Head of caudate nucleus (tissue), 42 donors: ENCODE results near the gene ARHGEF35.
"Not testable (repeated sequence)": the region's sequence is repeated elsewhere in the genome, so short reads cannot be mapped to it uniquely, and the experiment has no call there.

ENCODE experiments used
- DNase-seq, 42 donors: peaks; one replicate each; pipeline versions ENCODE4 v3.0.0 to v3.0.0-alpha.2; 2020 to 2021; ENCODE audit warnings: mixed read lengths in 7 of 42
- intact Hi-C: fragments of 100-400 bp; cut with DNase I; formaldehyde crosslinking; loops from one replicate; pipeline ENCODE4 v1.15.0; 2022

Gene ARHGEF35

DNA sequence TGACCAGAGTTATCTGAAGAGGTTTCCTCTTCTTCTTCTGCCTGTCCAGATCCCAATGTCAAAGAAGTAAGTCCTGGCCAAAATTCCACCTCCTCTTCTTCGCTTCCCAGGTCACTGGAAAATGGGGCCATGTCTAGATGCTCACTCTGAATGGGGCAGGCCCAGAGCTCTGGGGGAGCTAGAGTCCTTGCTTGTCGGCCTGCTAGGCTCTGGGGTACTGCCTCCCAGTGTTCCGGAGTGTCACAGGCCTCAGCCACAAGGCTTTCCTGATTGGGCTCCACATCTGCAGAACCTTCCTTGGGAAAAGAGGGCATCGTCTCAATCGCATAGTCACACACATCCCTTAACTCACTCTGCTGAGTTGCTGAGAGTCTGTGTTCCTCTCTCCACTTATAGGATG, 7.8 kb downstream of the ARHGEF35 start:
- DNase-seq, intact Hi-C loops: not testable (repeated sequence)

DNA sequence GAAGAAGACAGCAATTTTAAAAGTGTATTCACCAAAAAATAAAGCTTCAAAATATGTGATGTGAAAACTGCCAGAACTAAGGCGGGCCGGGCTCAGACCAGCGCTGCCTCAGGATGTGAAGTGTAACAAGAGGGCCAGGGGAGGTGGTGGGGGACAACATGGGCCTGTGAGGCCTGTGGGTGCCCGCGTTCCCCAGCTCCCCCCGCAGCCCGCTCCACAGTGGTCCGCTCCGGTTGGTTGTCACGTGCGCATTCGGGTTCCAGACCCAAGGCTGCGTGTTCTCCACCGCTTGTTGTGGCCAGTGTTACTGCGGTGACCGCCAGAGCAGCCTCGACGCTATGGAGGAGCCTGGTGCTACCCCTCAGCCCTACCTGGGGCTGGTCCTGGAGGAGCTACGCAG, 12.5 kb downstream of the ARHGEF35 start, which contains the start of gene CTAGE4:
TSS of gene CTAGE4 (plus strand) at position 301 of the 400 bp plus-strand sequence. CDS start at position 339, 38 bp downstream.
- DNase-seq, intact Hi-C loops: not testable (repeated sequence)

DNA sequence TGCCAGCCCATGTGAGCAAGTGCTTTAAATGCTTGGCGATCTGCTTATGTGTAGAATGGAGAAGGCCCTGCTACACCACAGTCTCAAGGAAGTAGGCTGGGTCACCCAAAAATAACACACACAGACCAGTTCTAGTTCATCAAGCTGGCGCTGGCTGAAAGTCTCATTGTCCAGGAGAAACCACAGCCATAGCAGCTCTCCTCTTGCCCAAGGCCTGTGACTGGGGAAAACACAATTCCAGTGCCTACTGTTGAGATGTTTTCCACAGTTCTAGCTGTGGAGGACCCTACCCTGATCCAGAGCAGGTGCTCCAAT, 16.5 kb downstream of the ARHGEF35 start:
- intact Hi-C loops, DNase-seq: not testable (repeated sequence)

DNA sequence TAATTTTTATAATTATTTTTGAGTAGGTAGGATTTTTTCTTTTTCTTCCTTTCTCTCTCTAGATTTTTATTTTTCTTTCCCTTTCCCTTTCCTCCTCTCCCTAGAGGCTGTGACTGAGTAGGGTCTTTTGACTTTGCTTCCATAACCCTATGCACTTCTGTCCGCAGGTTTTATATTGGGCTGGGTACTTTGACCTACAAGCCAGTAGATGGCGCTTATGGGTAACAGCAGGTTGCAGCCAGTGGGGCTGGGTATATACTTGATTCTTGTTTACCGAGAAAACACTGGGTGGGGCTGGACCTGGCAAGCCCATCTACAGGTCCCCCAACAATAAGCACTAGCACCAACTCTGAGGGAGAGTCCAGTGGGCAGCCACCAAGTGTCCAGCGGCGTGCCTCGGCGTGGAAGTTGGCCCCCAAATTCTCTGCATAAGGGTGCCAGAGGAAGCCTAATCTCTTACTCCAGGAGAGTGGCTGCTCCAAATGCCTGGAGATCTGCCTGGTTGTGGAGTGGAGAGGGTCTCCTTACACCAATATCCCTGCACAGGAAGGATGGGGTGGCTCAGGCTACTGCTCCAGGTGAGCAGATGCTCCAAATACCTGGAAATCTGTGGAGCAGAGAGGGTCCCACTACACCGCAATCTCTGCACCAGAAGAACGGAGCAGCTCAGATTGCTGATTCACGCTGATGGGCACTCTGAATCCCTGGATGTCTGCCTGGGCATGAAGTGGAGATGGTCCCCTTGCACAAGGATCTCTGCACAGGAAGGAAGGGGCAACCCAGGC, 17.1 kb downstream of the ARHGEF35 start:
- DNase-seq: peak in 6 of 42 donors; percentile 4 to 50 (median 22)
- intact Hi-C loops: not testable (repeated sequence)

DNA sequence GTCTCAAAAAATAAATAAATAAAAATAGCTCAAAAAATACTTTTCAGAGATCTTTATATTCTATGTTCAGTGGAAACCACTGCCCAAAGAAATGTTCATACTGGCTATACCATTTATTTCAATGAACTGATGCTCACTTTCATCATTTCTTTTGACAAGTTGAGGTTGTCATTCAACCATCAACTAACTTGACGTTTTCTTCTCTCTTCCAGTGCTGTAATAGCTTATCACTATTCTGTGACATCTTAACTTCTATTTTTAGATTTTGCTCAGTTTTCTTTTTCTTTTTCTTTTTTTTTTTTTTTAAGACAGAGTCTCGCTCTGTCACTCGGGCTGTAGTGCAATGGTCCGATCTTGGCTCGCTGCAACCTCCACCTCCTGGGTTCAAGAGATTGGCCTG, 21.0 kb downstream of the ARHGEF35 start:
- intact Hi-C loops: no loop called here
- no peak for DNase-seq

DNA sequence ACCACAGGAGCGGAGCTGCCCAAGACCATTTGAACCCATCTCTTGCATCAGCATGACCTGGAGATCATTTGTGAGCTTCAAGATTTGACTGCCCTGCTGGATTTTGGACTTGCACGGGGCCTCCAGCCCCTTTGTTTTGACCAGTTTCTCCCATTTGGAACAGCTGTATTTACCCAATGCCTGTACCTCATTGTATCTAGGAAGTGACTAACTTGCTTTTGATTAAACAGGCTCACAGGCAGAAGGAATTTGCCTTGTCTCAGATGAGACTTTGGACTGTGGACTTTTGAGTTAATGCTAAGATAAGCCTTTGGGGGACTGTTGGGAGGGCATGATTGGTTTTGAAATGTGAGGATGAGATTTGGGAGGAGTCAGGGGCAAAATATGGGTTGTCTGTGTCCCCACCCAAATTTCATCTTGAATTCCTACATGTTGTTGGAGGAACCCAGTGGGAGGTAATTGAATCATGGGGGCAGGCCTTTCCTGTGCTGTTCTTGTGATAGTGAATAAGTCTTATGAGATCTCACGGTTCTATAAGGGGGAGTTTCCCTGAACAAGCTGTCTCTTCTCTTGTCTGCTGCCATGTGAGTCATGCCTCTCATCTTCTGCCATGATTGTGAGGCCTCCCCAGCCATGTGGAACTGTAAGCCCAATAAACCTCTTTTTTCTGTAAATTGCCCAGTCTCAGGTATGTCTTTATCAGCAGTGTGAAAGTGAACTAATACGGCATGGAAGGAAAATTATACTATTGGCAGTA, 23.9 kb downstream of the ARHGEF35 start:
- intact Hi-C loops, DNase-seq: not testable (repeated sequence)

DNA sequence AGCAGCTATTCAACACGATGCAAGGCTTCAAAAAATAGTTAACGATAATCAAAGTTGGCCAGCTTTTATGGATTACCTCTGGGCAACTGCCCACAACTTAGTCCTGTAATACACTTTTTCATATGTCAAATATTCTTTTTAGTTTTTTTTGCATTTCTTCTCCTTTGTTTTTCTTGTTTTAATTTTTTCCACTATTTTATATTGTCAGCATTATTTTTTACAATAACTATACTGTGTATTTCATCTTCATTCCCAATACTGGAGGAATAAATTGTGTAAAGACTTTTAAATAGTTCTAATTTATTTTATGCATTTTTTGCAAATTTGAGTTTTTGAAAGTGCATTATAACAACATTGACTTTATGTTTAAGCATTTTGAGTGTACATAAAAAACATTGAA, 30.8 kb downstream of the ARHGEF35 start:
- intact Hi-C loops: no loop called here
- DNase-seq: no peak

DNA sequence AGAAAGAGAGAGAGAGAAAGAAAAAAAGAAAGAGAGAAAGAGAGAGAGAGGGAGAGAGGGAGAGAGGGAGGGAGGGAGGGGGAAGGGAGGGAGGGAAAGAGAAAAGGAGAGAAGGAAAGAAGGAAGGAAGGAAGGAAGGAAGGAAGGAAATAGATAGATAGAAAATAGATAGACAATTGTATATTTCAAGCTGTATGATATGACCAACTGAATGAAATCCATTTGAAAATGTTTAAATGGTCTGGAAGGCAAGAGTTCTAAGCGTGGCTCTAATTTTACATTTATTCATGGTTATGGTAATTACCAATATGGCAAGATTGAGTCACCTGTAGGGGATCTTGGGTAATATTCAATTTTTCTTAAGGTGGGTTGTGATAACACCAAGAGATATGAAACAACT, 36.8 kb downstream of the ARHGEF35 start:
- DNase-seq: no peak
- intact Hi-C loops: no loop called here

DNA sequence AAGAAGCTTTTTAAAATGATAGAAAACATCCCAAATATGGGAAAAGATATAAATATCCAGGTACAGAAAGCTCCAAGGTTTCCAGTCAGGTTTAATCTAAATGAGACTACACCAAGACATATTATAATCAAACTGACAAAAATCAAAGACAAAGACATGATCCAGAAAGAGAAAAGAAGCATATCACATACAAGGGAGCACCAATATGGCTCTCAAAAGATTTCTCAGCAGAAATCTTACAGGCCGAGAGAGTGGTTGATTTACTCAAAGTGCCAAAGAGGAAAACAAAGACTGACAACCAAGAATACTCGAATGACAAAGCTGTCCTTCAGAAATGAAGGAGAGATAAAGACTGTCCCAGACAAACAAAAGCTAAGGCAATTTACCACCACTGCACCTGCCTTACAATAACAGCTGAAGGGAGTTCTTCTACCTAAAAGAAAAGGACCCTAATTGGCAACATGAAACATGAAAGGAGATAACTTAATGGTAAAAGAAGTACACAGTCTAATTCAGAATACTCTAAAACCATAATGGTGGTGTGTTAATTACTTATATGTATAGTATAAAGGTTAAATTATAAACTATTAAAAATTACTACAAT, 47.3 kb downstream of the ARHGEF35 start:
- intact Hi-C loops: no loop called here
- no peak for DNase-seq

DNA sequence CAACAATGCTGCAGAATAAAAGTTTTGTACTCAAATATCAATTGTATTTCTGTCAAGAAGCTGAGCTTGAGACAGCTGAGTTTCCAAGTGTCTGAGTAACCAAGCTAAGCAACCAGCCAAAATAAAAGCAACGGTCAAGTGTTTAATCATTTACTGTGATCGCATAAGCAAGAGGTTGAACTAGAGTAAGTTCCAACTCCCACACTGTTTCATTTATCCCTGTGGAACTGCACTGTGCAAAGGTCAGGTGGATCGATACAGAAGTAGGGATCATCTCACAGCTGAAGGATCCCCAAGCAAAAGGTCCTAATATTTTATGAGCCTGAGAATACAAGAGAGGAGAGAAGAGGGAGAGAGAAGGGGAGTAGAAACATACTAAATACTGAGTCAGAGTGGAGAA, 51.2 kb downstream of the ARHGEF35 start:
- intact Hi-C loops: no loop called here
- no peak for DNase-seq

DNA sequence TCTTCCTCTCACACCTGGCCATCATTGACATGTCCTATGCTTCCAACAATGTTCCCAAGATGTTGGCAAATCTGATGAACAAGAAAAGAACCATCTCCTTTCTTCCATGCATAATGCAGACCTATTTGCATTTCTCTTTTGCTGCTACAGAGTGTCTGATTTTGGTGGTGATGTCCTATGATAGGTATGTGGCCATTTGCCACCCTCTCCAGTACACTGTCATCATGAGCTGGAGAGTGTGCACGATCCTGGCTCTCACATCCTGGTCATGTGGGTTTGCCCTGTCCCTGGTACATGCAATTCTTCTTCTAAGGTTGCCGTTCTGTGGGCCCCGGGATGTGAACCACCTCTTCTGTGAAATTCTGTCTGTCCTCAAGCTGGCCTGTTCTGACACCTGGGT, 53.4 kb downstream of the ARHGEF35 start:
- intact Hi-C loops: no loop called here

DNA sequence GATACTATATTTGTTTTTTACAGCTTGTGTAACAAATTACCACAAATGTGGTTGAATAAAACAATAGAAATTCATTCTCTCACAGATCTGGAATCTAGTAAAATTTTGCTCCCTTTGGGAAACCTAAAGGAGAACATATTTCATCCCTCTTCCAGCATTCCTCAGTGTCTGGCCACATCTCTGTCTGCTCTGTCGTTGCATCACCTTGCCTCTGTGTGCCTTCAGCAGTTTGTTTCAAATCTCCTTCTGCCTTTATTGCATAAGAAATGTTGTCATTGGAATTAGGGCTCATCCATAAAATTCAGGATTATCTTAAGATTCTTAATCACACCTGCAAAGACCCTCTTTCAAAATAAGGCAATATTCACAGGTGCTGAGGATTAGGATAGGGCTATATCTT, 58.1 kb downstream of the ARHGEF35 start:
- intact Hi-C loops: no loop called here
- DNase-seq: no peak

More for the DNA sequence above, 53.4 kb downstream of the ARHGEF35 start:
- DNase-seq: no peak
